Measurements from ENCODE around the gene CABCOCO1.
A peak's percentile ranks its signal among the peaks of the same experiment; 100 is the strongest.
"Not testable (repeated sequence)": the region's sequence is repeated elsewhere in the genome, so short reads cannot be mapped to it uniquely, and the experiment has no call there.

CABCOCO1 gene

GRCh38 chr10:61642676-61643075 lies 20.1 kb upstream of the CABCOCO1 start:
- peak; percentile 73 for DNase-seq (ENCODE audit: low read depth)

DNA sequence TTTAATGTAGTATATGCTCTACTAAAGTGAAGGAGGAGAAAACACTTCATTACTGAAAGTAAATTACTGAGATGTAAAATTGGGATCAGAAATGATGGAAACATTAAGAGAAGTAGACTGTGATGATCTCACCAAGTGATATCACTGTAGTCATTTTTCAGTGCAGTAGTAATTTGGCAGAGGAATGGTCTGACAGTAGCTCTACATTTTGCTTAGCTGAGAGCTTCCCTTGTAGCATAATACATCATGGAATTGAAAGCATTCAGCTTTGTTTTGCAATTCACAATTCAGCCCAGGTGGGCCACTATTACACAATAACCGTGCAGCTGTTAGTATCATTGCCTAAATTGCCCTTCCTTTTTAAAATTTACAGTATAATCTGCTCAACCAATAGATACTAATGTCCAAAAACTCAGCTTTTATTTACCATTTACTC lies 19.4 kb upstream of the CABCOCO1 start:
- DNase-seq (ENCODE audit: low read depth): peak; percentile 56

DNA sequence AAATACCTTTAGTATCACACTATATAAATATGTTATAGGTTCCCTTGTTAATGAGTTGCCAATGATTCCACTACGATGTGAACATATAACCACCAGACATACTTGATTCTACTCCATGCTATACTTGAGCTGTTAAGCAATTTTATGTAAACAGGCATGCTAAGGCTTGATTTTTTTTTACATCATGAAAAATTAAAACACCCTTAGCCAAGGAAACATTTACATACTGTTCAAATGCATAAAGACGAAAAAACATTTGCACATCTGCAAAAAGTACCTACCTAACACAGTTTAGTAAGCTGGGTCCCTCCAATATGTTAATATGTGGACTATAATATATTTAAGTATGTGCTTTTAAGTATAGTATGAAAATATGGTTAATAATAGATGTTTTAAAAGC lies 9.0 kb upstream of the CABCOCO1 start:
- no peak for DNase-seq (ENCODE audit: low read depth)

DNA sequence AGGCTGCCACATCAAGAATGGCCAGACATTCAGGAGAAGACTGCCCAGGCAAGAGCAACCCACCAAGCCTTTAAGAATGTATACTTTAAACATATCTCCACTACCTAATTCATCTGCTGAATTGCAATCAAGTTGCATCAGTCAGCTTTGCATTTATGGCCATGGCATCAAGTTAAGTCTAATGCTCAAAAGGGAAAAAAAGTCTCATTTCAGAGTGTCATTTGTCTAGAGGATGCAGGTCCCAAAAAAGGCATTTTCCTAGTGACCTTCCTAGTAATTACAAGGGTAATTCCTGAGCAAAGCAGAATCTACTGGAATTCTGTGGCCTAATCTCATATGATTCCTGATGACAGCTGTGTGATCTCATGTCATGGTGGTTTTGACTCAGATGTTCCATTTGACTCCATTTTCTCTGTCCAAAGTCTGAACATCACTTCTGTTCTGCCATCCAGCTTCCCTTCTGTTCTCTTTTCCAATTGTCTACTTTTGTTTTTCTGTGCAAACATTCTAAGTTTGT lies 7.3 kb upstream of the CABCOCO1 start:
- no peak for DNase-seq (ENCODE audit: low read depth)

- no peak for DNase-seq (ENCODE audit: low read depth)
Observed at GRCh38 chr10:61663466-61663865, 737 bp downstream of the CABCOCO1 start.

GRCh38 chr10:61664985-61665384 lies 2.3 kb downstream of the CABCOCO1 start:
- no peak for DNase-seq (ENCODE audit: low read depth)

- DNase-seq (ENCODE audit: low read depth): peak; percentile 33
Observed at GRCh38 chr10:61669161-61669725, 6.5 kb downstream of the CABCOCO1 start.

GRCh38 chr10:61669849-61670248 lies 7.1 kb downstream of the CABCOCO1 start:
- DNase-seq (ENCODE audit: low read depth): no peak

DNA sequence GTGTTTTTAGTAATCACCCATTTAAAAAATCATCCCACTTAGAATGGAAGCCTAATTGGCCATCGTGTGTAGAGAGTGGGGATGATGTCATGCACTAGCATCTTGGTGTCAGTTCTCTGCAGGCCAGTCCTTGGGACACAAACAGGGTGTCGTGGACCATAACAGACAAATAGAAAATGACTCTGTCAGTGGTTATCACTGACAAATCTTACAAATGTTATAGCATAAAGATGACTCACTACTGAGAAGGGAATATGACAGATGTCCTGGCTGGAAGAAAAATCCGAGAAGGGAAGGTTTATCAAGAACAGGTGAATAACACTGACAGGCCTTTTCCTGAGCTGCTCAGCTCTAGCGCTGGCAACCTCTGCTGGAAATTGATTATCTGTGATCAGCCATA lies 10.6 kb downstream of the CABCOCO1 start:
- no peak for DNase-seq (ENCODE audit: low read depth)

DNA sequence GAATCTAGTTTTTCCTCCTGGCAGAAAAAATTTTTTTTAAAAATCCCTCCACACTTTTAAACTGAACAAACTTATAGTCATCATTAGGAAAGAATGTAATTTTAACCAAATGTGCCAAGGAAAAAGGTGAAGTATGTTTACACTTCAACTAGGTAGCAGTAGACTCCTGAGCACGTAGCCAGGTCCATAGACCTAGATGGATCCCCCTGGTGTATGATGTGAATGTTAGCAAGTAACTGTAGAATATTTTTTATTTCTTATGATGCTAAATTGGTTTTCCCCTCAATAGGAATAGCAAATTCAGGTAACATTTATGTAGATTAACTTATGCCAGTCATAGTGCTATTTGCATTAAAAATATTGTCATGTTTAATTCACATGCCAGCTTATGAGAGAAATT lies 19.6 kb downstream of the CABCOCO1 start:
- no peak for DNase-seq (ENCODE audit: low read depth)

DNA sequence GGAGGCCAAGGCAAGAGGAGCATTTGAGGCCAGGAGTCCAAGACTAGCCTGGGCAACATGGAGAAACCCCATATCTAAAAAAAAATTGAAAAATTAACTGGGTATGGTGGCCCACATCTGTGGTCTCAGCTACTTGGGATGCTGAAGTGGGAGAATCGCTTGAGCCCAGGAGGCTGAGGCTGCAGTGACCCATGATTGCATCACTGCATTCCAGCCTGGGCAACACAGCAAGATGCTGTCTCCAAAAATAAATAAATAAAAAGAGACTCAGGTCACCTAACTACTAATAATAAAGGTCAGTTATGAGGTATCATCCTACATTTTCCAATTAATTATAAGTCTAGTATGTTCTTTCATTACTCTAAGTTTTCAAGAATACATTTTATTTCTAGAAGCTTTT lies 20.6 kb downstream of the CABCOCO1 start:
- DNase-seq (ENCODE audit: low read depth): no peak

GRCh38 chr10:61684894-61685507 lies 22.3 kb downstream of the CABCOCO1 start:
- DNase-seq (ENCODE audit: low read depth): no peak

- peak; percentile 43 for DNase-seq (ENCODE audit: low read depth)
Observed at GRCh38 chr10:61688551-61689308, 26.0 kb downstream of the CABCOCO1 start.

GRCh38 chr10:61691667-61692066 lies 28.9 kb downstream of the CABCOCO1 start:
- DNase-seq (ENCODE audit: low read depth): not testable (repeated sequence)

DNA sequence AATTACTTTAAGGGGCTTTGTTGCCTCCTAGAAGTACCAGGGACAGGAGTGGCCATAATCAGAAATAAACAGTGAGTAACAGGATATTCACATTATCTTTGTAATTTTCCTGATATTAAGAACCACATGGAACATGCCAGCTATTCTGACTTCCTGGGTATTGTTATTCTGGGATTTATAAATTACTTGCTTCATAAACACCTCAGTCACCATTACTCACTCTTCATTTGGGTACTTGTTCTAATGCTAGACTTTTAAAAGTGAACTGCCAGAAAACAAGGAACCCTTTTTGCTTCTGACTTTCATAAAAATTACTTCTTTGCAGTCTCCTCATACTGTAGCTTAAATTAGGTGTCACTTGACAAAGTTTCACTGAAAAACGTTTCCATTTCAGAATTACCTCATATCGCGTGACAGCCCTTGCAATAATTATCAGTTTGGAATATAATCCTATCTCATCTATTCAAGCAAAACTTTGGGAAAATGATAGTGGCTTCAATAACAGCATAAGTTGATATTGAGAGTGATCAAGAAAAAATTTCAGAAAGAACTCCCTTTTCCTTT lies 29.8 kb downstream of the CABCOCO1 start:
- DNase-seq (ENCODE audit: low read depth): no peak

GRCh38 chr10:61698968-61699655 lies 36.4 kb downstream of the CABCOCO1 start:
- DNase-seq (ENCODE audit: low read depth): no peak

- DNase-seq (ENCODE audit: low read depth): no peak
Observed at GRCh38 chr10:61701055-61701705, 38.5 kb downstream of the CABCOCO1 start.

- no peak for DNase-seq (ENCODE audit: low read depth)
Observed at GRCh38 chr10:61701706-61702105, 39.0 kb downstream of the CABCOCO1 start.

GRCh38 chr10:61702584-61702983 lies 39.9 kb downstream of the CABCOCO1 start:
- DNase-seq (ENCODE audit: low read depth): no peak

GRCh38 chr10:61705022-61705613 lies 42.4 kb downstream of the CABCOCO1 start:
- DNase-seq (ENCODE audit: low read depth): no peak

DNA sequence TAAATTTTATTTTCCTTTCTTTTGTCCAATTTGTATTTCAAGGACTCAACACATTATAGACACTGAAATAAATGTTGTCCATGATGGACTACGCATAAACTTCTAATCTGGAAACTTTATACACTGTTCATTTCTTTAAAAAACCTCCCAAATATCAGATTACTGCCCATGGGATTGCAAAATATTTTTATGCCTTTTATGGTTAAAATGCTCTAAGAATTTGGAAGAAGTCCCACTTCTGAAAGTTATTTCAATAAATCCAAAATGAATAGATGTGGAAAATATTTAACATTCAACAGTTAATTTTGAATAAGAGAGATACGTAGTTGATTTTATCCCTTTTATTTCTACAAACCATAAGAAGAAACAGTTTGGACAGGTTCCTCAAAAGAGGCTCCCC lies 46.1 kb downstream of the CABCOCO1 start:
- peak; percentile 68 for DNase-seq (ENCODE audit: low read depth)

Measured in fibroblast of gingiva (primary cell).